HEK293T (cell line): ENCODE measurements around the gene C2orf74.

Experiments
- CTCF ChIA-PET: fragments of 350-600 bp; formaldehyde crosslinking; extraction: SDS; loops from one replicate; lab custom pipeline; 2021; ENCODE audit warnings: antibody characterized with exemption, inconsistent platforms; lab: Yijun Ruan, JAX
- POLR2A ChIA-PET: fragments of 350-600 bp; formaldehyde crosslinking; extraction: SDS; loops from one replicate; lab custom pipeline; 2020; ENCODE audit warnings: antibody characterized with exemption, inconsistent platforms; lab: Yijun Ruan, JAX
- DNase-seq: peaks from one replicate; pipeline ENCODE4 v3.0.0; 2012; ENCODE audit warnings: mixed read lengths; ENCODE audit errors: extremely low spot score
- BHLHE40 ChIP-seq: fragments of 450-650 bp; IDR thresholded peaks from 2 replicates; pipeline ENCODE4 v1.6.1; 2016; ENCODE audit warnings: mild to moderate bottlenecking, moderate library complexity, borderline replicate concordance
- CTBP1 ChIP-seq: fragments of 450-650 bp; IDR thresholded peaks from 2 replicates; pipeline ENCODE4 v1.6.1; 2016; ENCODE audit warnings: borderline replicate concordance
- FOXA1 ChIP-seq: fragments of 450-650 bp; IDR thresholded peaks from 2 replicates; pipeline ENCODE4 v1.6.1; 2016; ENCODE audit warnings: mild to moderate bottlenecking
- FOXK2 ChIP-seq: fragments of 450-650 bp; IDR thresholded peaks from 2 replicates; pipeline ENCODE4 v1.6.1; 2016; ENCODE audit warnings: mild to moderate bottlenecking
- FOXM1 ChIP-seq: fragments of 450-650 bp; IDR thresholded peaks from 2 replicates; pipeline ENCODE4 v1.6.1; 2017; ENCODE audit warnings: mild to moderate bottlenecking, borderline replicate concordance
- HDGF ChIP-seq: fragments of 450-650 bp; IDR thresholded peaks from 2 replicates; pipeline ENCODE4 v1.6.1; 2017; ENCODE audit warnings: antibody characterized with exemption, borderline replicate concordance
- L3MBTL2 ChIP-seq: fragments of 450-650 bp; conservative IDR thresholded peaks from 2 replicates; pipeline ENCODE4 v1.6.1; 2016; ENCODE audit warnings: mild to moderate bottlenecking
- LEF1 ChIP-seq: fragments of 450-650 bp; IDR thresholded peaks from 2 replicates; pipeline ENCODE4 v1.6.1; 2017; ENCODE audit warnings: mild to moderate bottlenecking, borderline replicate concordance
- NFRKB ChIP-seq: fragments of 450-650 bp; IDR thresholded peaks from 2 replicates; pipeline ENCODE4 v1.6.1; 2016; ENCODE audit warnings: mild to moderate bottlenecking, moderate library complexity
- PKNOX1 ChIP-seq: fragments of 450-650 bp; IDR thresholded peaks from 2 replicates; pipeline ENCODE4 v1.6.1; 2016
- SP1 ChIP-seq: fragments of 450-650 bp; IDR thresholded peaks from 2 replicates; pipeline ENCODE4 v1.6.1; 2017
- SUZ12 ChIP-seq: fragments of 450-650 bp; IDR thresholded peaks from 2 replicates; pipeline ENCODE4 v1.6.1; 2016; ENCODE audit warnings: mild to moderate bottlenecking
- TARDBP ChIP-seq: fragments of 450-650 bp; IDR thresholded peaks from 2 replicates; pipeline ENCODE4 v1.6.1; 2016
- ZNF384 ChIP-seq: fragments of 450-650 bp; IDR thresholded peaks from 2 replicates; pipeline ENCODE4 v1.6.1; 2016

C2orf74 gene

GRCh38 chr2:61214171-61214570 lies 52.2 kb downstream of the C2orf74 start:
- no peak for TF ChIP-seq HDGF
- TF ChIP-seq LEF1, result no peak
- no peak for TF ChIP-seq L3MBTL2
- no peak for TF ChIP-seq PKNOX1
- TF ChIP-seq ZNF384, result no peak
- no peak for TF ChIP-seq TARDBP
- TF ChIP-seq FOXA1, result no peak
- TF ChIP-seq BHLHE40, result no peak
- TF ChIP-seq FOXK2, result no peak
- TF ChIP-seq SUZ12, result no peak
- no peak for TF ChIP-seq SP1
- TF ChIP-seq NFRKB, result no peak
- no peak for TF ChIP-seq FOXM1
- no peak for TF ChIP-seq CTBP1
- ChIA-PET POLR2A (no interaction called here), CTCF (no interaction called here)
- no peak for DNase-seq
